Upper lobe of left lung (tissue), 6 donors: ENCODE results near the gene TBCD. TPM values are rescaled to one million over a fixed set of nuclear protein-coding genes. Genes with fewer than 3 reads are reported as not detected.
A peak's percentile ranks its signal among the peaks of the same experiment; 100 is the strongest.

Source experiments
- ATAC-seq, 2 donors: fragments of 200-7000 bp; cut with Tn5 transposase; one replicate each; pipeline ENCODE4 v1.9.1; 2022; ENCODE audit warnings: mild to moderate bottlenecking in 2 of 2, moderate library complexity in 2 of 2; ENCODE audit not compliant: low FRiP score in 2 of 2
- DNase-seq, 2 donors: peaks; one replicate each; pipeline ENCODE4 v3.0.0-alpha.2; 2019 to 2020
- H3K27ac ChIP-seq, 4 donors: fragments of 200-600 bp; sonication (generic); one replicate each; pipeline ENCODE4 v1.5.1; 2016 to 2019
- H3K27me3 ChIP-seq, 4 donors: fragments of 200-600 bp; sonication (generic); one replicate each; pipeline ENCODE4 v1.5.1; 2017 to 2019
- H3K36me3 ChIP-seq, 4 donors: fragments of 200-600 bp; sonication (generic); one replicate each; pipeline ENCODE4 v1.5.1; 2016 to 2019
- H3K4me1 ChIP-seq, 4 donors: fragments of 200-600 bp; sonication (generic); one replicate each; pipeline ENCODE4 v1.5.1; 2018 to 2019
- H3K4me3 ChIP-seq, 4 donors: fragments of 200-600 bp; sonication (generic); one replicate each; pipeline ENCODE4 v1.5.1; 2017 to 2019; ENCODE audit warnings: mild to moderate bottlenecking in 2 of 4, moderate library complexity in 1 of 4
- H3K9me3 ChIP-seq, 4 donors: fragments of 200-600 bp; sonication (generic); one replicate each; pipeline ENCODE4 v1.5.1; 2018 to 2019
- EP300 ChIP-seq, 4 donors: sonication (generic); formaldehyde crosslinking; IDR thresholded peaks; one replicate each; pipeline ENCODE4 v1.5.1; 2017; ENCODE audit warnings: antibody characterized with exemption in 4 of 4, control low read depth in 2 of 4
- POLR2A ChIP-seq, 4 donors: fragments of 450-650 bp; IDR thresholded peaks; one replicate each; pipeline ENCODE4 v1.5.1; 2016 to 2017; ENCODE audit warnings: antibody characterized with exemption in 4 of 4, mild to moderate bottlenecking in 2 of 4
- POLR2AphosphoS5 ChIP-seq, 2 donors: sonication (generic); formaldehyde crosslinking; IDR thresholded peaks; one replicate each; pipeline ENCODE4 v1.5.1; 2017; ENCODE audit warnings: antibody characterized with exemption in 2 of 2
- WGBS, 2 donors: methylation state at CpG; one replicate each; pipeline ENCODE4 v1.1.5; 2017 to 2018; 5-methylcytosine and 5-hydroxymethylcytosine counted together
- total RNA-seq, 6 donors: library from RNA; depleted of rRNA in 4 of 6; stranded (reverse); fragments of >200 nt in 4 of 6; gene quantifications; one replicate each; pipeline versions ENCODE4 v1.1.0 to v1.2.1, GENCODE V29; 2016 to 2021
- TF ChIP-seq, protein P1 (sequence below), 6 experiments: fragments of 450-650 bp in 4 of 6; fragments of 200-600 bp in 2 of 6; sonication (generic) in 2 of 6; IDR thresholded peaks; one replicate each; pipeline ENCODE4 v1.5.1; 2016 to 2019; ENCODE audit warnings: antibody characterized with exemption in 6 of 6
- donor health status: DM: no; HTN: no; CAD: no; lungs with moderate emphysema.
- donor health status: DM: no; HTN: yes; CAD: no; lungs with severe emphysema.

Gene TBCD
- total RNA-seq, 6 donors from 2014 or later = 71.3 to 262 (median 104) TPM

GRCh38 chr17:82799591-82799990, 47.7 kb downstream of the TBCD start:
- DNase-seq = no peak
- Histone ChIP-seq H3K4me3 (no peak overlapping the region), H3K4me1 (peaks cover 0 to 9% (median 7%) of the 10 kb centered on the region in 4 donors), H3K27ac (no peak overlapping the region), H3K9me3 (no peaks in the 10 kb centered on the region), H3K36me3 (peaks cover 0 to 15% (median 7%) of the 10 kb centered on the region in 4 donors), H3K27me3 (no peaks in the 10 kb centered on the region)
- 92 to 96% methylated on average over 15 to 16 of the region's 16 CpGs for WGBS, 2 donors
- no peak for TF ChIP-seq POLR2A (IDR thresholded peaks at IDR 0.05)
- TF ChIP-seq, protein P1, sequence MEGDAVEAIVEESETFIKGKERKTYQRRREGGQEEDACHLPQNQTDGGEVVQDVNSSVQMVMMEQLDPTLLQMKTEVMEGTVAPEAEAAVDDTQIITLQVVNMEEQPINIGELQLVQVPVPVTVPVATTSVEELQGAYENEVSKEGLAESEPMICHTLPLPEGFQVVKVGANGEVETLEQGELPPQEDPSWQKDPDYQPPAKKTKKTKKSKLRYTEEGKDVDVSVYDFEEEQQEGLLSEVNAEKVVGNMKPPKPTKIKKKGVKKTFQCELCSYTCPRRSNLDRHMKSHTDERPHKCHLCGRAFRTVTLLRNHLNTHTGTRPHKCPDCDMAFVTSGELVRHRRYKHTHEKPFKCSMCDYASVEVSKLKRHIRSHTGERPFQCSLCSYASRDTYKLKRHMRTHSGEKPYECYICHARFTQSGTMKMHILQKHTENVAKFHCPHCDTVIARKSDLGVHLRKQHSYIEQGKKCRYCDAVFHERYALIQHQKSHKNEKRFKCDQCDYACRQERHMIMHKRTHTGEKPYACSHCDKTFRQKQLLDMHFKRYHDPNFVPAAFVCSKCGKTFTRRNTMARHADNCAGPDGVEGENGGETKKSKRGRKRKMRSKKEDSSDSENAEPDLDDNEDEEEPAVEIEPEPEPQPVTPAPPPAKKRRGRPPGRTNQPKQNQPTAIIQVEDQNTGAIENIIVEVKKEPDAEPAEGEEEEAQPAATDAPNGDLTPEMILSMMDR (IDR thresholded peaks at IDR 0.05) = no peak
- no peak for TF ChIP-seq EP300 (IDR thresholded peaks at IDR 0.05)
- no peak for TF ChIP-seq POLR2AphosphoS5 (IDR thresholded peaks at IDR 0.05)
- no peak for ATAC-seq

DNA sequence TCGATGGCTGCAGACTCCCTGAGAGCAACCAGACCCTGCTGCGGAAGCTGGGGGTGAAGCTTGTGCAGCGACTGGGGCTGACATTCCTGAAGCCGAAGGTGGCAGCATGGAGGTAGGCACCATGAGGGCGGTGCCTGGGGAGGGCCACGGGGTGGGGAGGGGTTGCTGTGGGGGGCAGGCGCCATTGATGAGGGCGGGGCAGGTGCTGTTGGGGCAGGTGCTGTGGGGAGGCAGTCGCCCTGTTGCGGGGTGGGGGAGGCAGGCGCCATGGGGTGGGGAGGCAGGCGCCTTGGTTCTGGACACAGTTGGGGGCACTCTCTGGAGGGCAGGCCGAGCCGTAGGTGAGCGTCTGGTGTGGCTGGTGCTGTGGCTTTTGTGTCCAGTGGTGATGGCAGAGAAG, 49.0 kb downstream of the TBCD start:
- H3K36me3 ChIP-seq = peaks cover 0 to 18% (median 7%) of the 10 kb centered on the region in 4 donors
- WGBS, 2 donors = 97 to 100% methylated on average over 11 to 15 of the region's 15 CpGs
- H3K4me3 ChIP-seq = no peak overlapping the region
- H3K9me3 ChIP-seq = no peaks in the 10 kb centered on the region
- H3K4me1 ChIP-seq = peaks cover 0 to 3% (median under 1%) of the 10 kb centered on the region in 4 donors
- ATAC-seq (no peak), DNase-seq (peak in 1 of 2 donors; percentile 40)
- no peaks in the 10 kb centered on the region for H3K27me3 ChIP-seq
- no peak for TF ChIP-seq POLR2A (IDR thresholded peaks at IDR 0.05)
- TF ChIP-seq EP300 (IDR thresholded peaks at IDR 0.05) = no peak
- TF ChIP-seq, protein P1 (IDR thresholded peaks at IDR 0.05) = no peak
- TF ChIP-seq POLR2AphosphoS5 (IDR thresholded peaks at IDR 0.05) = no peak
- no peak overlapping the region for H3K27ac ChIP-seq

DNA sequence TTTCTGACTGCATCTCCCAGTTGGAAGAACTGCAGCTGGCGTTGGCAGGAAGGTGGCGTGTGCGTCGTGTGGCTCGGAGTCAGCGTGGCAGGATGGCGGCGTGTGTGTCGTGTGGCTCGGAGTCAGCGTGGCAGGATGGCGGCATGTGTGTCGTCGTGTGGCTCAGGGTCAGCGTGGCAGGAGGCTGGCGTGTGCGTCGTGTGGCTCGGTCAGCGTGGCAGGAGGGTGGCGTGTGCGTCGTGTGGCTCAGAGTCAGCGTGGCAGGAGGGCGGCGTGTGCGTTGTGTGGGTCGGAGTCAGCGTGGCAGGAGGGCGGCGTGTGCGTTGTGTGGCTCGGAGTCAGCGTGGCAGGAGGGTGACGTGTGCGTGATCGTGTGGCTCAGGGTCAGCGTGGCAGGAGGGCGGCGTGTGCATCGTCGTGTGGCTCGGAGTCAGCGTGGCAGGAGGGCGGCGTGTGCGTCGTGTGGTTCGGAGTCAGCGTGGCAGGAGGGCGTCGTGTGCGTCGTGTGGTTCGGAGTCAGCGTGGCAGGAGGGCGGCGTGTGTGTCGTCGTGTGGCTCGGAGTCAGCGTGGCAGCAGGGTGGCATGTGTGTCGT, 49.6 kb downstream of the TBCD start:
- H3K36me3 ChIP-seq = peaks cover 0 to 23% (median 7%) of the 10 kb centered on the region in 4 donors
- H3K27me3 ChIP-seq = no peaks in the 10 kb centered on the region
- no peak overlapping the region for H3K4me3 ChIP-seq
- ATAC-seq (no peak), DNase-seq (peak in 1 of 2 donors; percentile 43)
- WGBS, 2 donors = 95 to 97% methylated on average over 61 to 63 of the region's 63 CpGs
- no peak for TF ChIP-seq POLR2A (IDR thresholded peaks at IDR 0.05)
- no peak for TF ChIP-seq EP300 (IDR thresholded peaks at IDR 0.05)
- H3K4me1 ChIP-seq = no peaks in the 10 kb centered on the region
- no peaks in the 10 kb centered on the region for H3K9me3 ChIP-seq
- H3K27ac ChIP-seq = no peak overlapping the region

DNA sequence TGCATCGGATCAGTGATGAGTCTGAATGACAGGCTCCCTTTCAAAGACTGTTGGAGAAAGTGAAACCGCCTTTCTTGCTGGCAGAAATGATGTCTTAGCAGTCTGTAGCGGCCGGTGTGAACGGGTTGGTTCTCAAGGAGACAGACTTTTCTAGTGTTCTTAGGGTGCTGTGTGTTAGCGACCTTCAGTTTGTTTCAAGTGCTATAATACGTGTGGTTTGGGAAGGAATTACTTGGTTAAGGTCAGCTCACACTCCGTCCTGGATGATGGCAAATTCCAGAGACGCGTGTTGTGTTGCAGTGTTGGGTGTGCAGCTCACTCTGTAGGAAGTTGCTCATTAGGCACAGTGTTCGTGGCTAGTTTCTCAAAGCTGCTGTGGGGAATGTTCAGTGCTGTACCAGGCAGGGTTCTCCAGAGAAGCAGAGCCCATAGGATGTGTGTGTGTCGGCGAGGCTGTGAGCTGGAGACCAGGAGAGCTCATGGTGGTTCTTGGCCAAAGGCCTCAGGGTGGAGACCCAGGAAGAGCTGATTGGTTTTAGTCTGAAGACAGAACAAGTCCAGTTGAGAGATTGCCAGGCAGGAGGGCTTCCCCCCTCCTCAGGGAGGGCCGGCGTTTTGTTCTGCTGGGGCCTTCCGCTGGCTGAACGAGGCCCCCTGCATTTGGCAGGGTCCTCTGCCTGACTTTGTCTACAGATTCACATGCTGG, 50.4 kb downstream of the TBCD start:
- ATAC-seq = no peak
- DNase-seq = no peak
- Histone ChIP-seq H3K9me3 (no peaks in the 10 kb centered on the region), H3K27ac (no peak overlapping the region), H3K4me1 (no peaks in the 10 kb centered on the region), H3K4me3 (no peak overlapping the region), H3K27me3 (no peaks in the 10 kb centered on the region), H3K36me3 (peaks cover 0 to 29% (median 11%) of the 10 kb centered on the region in 4 donors)
- 94 to 95% methylated on average over 11 to 17 of the region's 17 CpGs for WGBS, 2 donors
- TF ChIP-seq POLR2AphosphoS5 (IDR thresholded peaks at IDR 0.05) (no peak), POLR2A (IDR thresholded peaks at IDR 0.05) (no peak), EP300 (IDR thresholded peaks at IDR 0.05) (no peak)
- TF ChIP-seq, protein P1 (IDR thresholded peaks at IDR 0.05) = no peak

- H3K27me3 ChIP-seq = no peaks in the 10 kb centered on the region
- ATAC-seq (no peak), DNase-seq (no peak)
- no peaks in the 10 kb centered on the region for H3K9me3 ChIP-seq
- 90 to 92% methylated on average over 9 of the region's 9 CpGs for WGBS, 2 donors
- TF ChIP-seq POLR2A (IDR thresholded peaks at IDR 0.05) = no peak
- TF ChIP-seq EP300 (IDR thresholded peaks at IDR 0.05) = no peak
- no peak overlapping the region for H3K27ac ChIP-seq
- no peaks in the 10 kb centered on the region for H3K4me1 ChIP-seq
- peaks cover 0 to 36% (median 14%) of the 10 kb centered on the region in 4 donors for H3K36me3 ChIP-seq
- H3K4me3 ChIP-seq = no peak overlapping the region
These were observed 51.3 kb downstream of the TBCD start for GRCh38 chr17:82803185-82803584.
